ENCODE measurements around the gene PRKAR1B.

PRKAR1B gene

DNA sequence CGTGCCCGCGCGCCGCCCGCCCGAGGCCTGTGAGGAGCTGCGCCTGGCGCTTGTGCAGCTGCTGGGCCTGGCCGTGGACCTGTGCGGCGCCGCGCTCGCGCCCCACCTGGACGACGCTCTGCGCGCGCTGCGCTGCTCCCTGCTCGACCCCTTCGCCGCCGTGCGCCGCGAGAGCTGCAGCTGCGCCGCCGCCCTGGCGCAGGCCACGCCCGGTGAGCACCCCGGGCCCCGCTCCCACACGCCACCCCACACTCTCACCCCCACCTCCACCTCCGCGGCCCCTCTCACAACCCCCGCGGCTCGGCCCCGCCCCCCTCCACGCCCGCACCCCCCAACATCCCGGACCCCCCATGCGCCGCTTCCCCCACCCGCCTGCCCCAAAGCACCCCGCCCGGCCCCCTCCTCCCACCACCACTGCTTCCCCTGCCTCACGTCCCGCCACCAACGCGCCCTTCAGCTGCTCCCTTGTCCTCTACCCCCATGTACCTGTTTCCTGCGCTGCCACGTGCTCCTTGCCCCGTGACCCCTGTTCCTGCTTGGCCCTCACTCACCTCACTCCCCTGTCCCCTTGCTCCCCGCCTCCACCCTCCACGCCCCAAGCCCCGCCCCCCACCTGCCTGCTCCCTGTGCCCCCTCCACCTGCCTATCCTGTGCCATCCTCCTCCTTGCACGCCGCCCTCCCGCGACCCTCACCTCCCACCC, at the start of gene PRKAR1B:
PRKAR1B (minus strand) TSS at position 178 of the 702 bp plus-strand sequence. CDS start 15,776 bp downstream, outside the sequence.
- DNase-seq = peak in 1 of 2 experiments; percentile 11

- no peak for DNase-seq
These were observed 49.3 kb upstream of the PRKAR1B start for GRCh38 chr7:776381-776780.

GRCh38 chr7:774161-775109, 47.4 kb upstream of the PRKAR1B start:
- DNase-seq = peak in 1 of 2 experiments; percentile 6

DNA sequence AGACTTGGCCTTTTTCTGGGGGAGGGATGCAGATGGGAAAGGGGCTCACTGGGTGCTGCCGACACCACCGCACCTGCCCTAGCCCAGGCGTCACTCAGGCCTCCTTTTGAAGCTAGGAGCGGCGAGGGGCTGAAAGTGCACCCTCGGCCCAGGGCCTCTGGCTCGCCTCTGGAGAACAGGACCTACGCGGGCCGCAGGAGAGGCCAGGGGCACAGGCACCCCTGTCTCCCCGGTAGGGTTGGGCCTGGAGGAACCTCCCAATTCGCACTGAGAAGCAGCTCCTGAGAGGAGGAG, 46.5 kb upstream of the PRKAR1B start:
- no peak for DNase-seq

- no peak for DNase-seq
These were observed 46.0 kb upstream of the PRKAR1B start for GRCh38 chr7:772861-773621.

DNA sequence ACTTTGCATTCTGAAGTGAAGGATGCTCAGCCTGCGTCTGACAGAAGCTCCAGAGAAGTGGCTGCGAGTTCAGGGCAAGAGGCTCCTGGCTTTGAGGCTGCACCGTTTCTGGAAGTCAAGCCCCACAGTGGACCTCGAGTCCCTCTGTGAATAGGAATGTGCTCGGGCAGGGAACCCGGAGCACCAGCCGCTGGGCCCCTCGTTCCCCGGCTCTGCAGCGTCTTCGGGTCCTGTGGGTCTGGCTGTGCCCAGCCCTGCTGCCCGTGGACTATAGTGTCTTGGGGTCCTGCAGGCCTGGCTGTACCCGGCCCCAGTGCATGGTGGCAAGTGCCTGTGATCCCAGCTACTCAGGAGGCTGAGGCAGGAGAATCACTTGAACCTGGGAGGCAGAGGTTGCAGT, 45.3 kb upstream of the PRKAR1B start:
- DNase-seq = no peak

GRCh38 chr7:772005-772294, 44.9 kb upstream of the PRKAR1B start:
- DNase-seq = no peak

- DNase-seq = no peak
These were observed 44.3 kb upstream of the PRKAR1B start for GRCh38 chr7:771234-772004.

DNA sequence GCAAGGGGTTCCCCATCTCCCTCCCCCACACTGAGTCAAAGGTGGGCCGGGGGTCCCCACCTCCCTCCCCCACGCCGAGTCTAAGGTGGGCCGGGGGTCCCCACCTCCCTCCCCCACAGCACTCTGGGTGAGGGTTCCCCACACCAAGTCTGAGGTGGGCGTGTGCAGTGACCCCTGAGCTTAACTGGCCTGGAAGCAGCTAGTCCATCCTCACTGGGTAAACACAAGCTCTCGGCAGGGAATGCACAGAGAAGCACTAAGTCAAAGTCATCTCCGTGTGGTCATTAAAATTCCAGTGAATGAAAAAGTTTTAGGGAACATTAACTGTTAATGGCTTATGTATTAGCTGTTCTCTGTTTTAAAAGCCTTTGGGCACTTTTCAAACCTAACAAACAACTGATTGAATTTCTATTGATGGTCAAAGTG, 43.7 kb upstream of the PRKAR1B start:
- no peak for DNase-seq

DNA sequence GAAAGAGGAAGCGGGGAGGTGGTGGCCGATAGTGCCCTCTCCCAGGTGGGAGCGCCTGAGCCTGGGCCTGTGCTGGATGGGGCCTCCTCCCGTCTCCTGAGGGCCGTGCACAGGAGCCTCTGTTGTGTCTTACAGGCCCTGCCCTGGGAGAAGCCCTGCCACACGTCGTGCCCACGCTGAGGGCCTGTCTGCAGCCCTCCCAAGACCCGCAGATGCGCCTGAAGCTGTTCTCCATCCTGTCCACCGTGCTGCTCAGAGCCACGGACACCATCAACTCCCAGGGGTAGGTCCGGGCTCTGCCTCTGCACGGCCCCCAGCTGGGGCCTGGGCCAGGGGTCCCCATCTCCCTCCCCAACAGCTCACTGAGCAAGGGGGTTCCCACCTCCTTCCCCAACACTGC, 43.3 kb upstream of the PRKAR1B start:
- no peak for DNase-seq

- no peak for DNase-seq
These were observed 41.9 kb upstream of the PRKAR1B start for GRCh38 chr7:768881-769504.

GRCh38 chr7:767941-768731, 41.1 kb upstream of the PRKAR1B start:
- DNase-seq = no peak

DNA sequence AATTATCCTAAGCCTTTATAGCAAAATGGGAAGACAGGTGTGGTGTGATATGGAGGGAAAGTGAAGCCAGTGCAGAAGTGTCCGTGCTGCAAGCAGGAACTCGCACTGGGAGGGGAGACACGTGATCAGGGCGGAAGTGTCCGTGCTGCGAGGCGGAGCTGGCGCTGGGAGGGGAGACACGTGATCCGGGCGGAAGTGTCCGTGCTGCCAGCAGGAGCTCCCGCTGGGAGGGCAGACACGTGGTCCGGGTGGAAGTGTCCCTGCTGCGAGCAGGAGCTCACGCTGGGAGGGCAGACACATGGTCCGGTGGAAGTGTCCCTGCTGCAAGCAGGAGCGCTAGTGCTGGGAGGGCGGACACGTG, 40.5 kb upstream of the PRKAR1B start:
- DNase-seq = no peak

GRCh38 chr7:765383-765782, 38.3 kb upstream of the PRKAR1B start:
- DNase-seq = no peak

- DNase-seq = no peak
These were observed 36.7 kb upstream of the PRKAR1B start for GRCh38 chr7:763762-764161.

DNA sequence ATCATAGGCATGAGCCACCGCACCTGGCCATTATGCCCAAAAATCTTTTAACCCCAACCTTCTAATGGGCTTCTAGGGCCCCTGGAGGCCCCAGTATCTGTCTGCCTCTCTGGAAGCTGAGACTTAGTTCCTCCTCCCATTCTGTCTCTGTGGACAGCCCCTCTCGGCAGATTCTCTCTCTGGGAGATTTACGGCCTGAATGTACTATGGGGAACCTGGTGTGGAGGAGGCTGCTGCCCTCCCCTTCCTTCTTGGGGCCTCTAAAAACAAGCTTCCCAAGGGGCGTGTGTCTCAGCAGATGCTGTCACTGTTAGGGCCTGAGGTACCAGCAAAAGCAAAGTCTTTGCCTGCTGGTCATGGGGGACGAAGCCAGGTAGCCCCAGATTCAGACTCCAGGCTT, 35.8 kb upstream of the PRKAR1B start:
- no peak for DNase-seq

- no peak for DNase-seq
These were observed 34.5 kb upstream of the PRKAR1B start for GRCh38 chr7:761631-762030.

DNA sequence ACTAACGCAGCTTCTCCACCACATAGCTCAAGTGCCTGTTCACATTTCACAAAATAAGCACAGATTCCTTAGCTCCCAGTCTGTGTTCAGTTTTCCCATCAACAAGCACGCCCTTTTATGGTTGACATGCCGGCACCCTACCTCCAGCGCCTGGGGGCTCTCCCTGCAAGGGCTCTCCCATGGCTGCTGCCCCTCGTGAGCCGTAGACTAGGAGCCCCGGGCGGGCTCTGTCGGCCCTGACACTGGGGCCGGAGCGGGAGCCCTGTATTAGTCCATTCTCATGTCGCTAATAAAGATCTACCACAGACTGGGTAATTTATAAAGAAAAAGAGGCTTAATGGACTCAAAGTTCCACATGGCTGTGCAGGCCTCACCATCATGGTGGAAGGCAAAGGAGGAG, 34.0 kb upstream of the PRKAR1B start:
- DNase-seq = no peak

GRCh38 chr7:760006-760405, 32.9 kb upstream of the PRKAR1B start:
- no peak for DNase-seq

GRCh38 chr7:759569-759968, 32.5 kb upstream of the PRKAR1B start:
- no peak for DNase-seq

DNA sequence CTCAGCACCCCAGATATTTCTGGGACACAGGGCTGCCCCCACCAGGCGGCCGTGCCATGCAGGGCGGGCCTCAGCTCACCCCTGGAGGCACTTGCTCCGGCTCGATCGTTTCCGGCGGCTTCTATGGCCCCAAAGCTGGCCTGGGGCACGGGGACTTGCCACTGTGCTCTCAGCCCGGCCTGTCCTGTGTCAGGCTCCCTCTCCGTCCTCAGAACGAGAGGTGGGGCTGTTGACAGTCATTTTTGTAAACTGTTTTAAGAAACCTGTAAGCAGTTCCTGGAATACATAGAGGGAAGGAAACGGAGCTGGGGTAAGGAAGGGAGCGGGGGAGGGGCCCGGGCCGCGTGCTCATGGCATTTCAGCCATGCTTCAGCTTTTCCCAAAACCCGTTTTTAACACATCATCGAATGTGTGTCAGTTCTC, 30.7 kb upstream of the PRKAR1B start:
- no peak for DNase-seq
